Tibial artery (tissue), 4 donors: ENCODE results near the gene CEP120.

Source experiments
- DNase-seq, 2 donors: peaks; one replicate each; pipeline ENCODE4 v3.0.0-alpha.2; 2019
- H3K27ac ChIP-seq, 2 donors: fragments of 200-600 bp; sonication (generic) in 1 of 2; 1 replicate in 1 of 2; 2 replicates in 1 of 2; pipeline ENCODE4 v1.5.1; 2018 to 2019; ENCODE audit warnings: mild to moderate bottlenecking in 1 of 2
- H3K27me3 ChIP-seq, 2 donors: fragments of 200-600 bp; sonication (generic) in 1 of 2; one replicate each; pipeline versions ENCODE4 v1.5.1 to v1.6.0; 2016 to 2019
- H3K36me3 ChIP-seq, 3 donors: fragments of 200-600 bp; sonication (generic) in 2 of 3; one replicate each; pipeline ENCODE4 v1.5.1; 2016 to 2019; ENCODE audit warnings: mild to moderate bottlenecking in 2 of 3
- H3K4me1 ChIP-seq, 4 donors: fragments of 200-600 bp; sonication (generic) in 2 of 4; 1 replicate in 3 of 4; 2 replicates in 1 of 4; pipeline ENCODE4 v1.5.1; 2016 to 2019
- H3K4me3 ChIP-seq, 2 donors: fragments of 200-600 bp; sonication (generic) in 1 of 2; 1 replicate in 1 of 2; 2 replicates in 1 of 2; pipeline ENCODE4 v1.5.1; 2018 to 2019; ENCODE audit warnings: mild to moderate bottlenecking in 2 of 2
- H3K9me3 ChIP-seq, 3 donors: fragments of 200-600 bp; sonication (generic) in 1 of 3; one replicate each; pipeline ENCODE4 v1.5.1; 2016 to 2019
- intact Hi-C: fragments of 100-400 bp; cut with DNase I; formaldehyde crosslinking; loops from one replicate; pipeline ENCODE4 v1.15.0; 2023; ENCODE audit warnings: low total_unique reads
- TF ChIP-seq, protein P1 (sequence below), 2 experiments: fragments of 200-600 bp in 1 of 2; fragments of 450-650 bp in 1 of 2; IDR thresholded peaks; one replicate each; pipeline ENCODE4 v1.5.1; 2017 to 2019; ENCODE audit warnings: antibody characterized with exemption in 2 of 2, mild to moderate bottlenecking in 1 of 2, moderate library complexity in 1 of 2

CEP120 gene

GRCh38 chr5:123450640-123451039, 27.4 kb upstream of the CEP120 start:
- DNase-seq: no peak
- no peak overlapping the region for H3K4me3 ChIP-seq
- intact Hi-C loops: no loop called here
- no peaks in the 10 kb centered on the region for H3K9me3 ChIP-seq
- no peaks in the 10 kb centered on the region for H3K36me3 ChIP-seq
- no peaks in the 10 kb centered on the region for H3K27me3 ChIP-seq
- TF ChIP-seq, protein P1, sequence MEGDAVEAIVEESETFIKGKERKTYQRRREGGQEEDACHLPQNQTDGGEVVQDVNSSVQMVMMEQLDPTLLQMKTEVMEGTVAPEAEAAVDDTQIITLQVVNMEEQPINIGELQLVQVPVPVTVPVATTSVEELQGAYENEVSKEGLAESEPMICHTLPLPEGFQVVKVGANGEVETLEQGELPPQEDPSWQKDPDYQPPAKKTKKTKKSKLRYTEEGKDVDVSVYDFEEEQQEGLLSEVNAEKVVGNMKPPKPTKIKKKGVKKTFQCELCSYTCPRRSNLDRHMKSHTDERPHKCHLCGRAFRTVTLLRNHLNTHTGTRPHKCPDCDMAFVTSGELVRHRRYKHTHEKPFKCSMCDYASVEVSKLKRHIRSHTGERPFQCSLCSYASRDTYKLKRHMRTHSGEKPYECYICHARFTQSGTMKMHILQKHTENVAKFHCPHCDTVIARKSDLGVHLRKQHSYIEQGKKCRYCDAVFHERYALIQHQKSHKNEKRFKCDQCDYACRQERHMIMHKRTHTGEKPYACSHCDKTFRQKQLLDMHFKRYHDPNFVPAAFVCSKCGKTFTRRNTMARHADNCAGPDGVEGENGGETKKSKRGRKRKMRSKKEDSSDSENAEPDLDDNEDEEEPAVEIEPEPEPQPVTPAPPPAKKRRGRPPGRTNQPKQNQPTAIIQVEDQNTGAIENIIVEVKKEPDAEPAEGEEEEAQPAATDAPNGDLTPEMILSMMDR (IDR thresholded peaks at IDR 0.05): no peak
- H3K4me1 ChIP-seq: no peaks in the 10 kb centered on the region
- no peak overlapping the region for H3K27ac ChIP-seq

DNA sequence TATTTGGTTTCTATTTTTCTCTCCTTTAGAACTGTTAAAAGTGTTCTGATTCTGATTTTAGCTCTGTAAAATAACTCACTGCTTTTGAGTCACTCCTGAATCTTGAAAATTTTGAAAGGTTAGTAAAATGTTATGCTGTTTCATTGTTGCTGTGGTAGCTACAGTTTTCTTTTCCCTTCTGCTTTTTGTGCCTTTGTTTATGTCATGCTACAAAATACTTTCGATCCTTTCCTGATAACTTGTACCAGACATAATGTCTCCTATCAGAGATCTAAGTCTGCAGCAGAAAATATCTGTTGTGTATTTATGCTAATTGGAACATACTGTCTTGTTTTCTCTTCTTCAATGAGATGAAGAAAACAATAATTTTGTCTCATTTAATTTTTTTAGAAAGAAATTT, 26.9 kb upstream of the CEP120 start:
- H3K36me3 ChIP-seq: no peaks in the 10 kb centered on the region
- no peak overlapping the region for H3K4me3 ChIP-seq
- TF ChIP-seq, protein P1 (IDR thresholded peaks at IDR 0.05): no peak
- H3K27ac ChIP-seq: no peak overlapping the region
- DNase-seq: no peak
- intact Hi-C loops: no loop called here
- H3K4me1 ChIP-seq: no peaks in the 10 kb centered on the region
- H3K27me3 ChIP-seq: no peaks in the 10 kb centered on the region
- no peaks in the 10 kb centered on the region for H3K9me3 ChIP-seq

- Histone ChIP-seq H3K27ac (no peak overlapping the region), H3K27me3 (no peaks in the 10 kb centered on the region), H3K4me1 (no peaks in the 10 kb centered on the region), H3K9me3 (no peaks in the 10 kb centered on the region), H3K36me3 (no peaks in the 10 kb centered on the region), H3K4me3 (no peak overlapping the region)
- TF ChIP-seq, protein P1 (IDR thresholded peaks at IDR 0.05): no peak
- intact Hi-C loops: no loop called here
- no peak for DNase-seq
Observed at GRCh38 chr5:123449424-123449974, 26.3 kb upstream of the CEP120 start.

- no peaks in the 10 kb centered on the region for H3K4me1 ChIP-seq
- H3K9me3 ChIP-seq: no peaks in the 10 kb centered on the region
- TF ChIP-seq, protein P1 (IDR thresholded peaks at IDR 0.05): no peak
- no peak overlapping the region for H3K4me3 ChIP-seq
- no peaks in the 10 kb centered on the region for H3K27me3 ChIP-seq
- H3K36me3 ChIP-seq: no peaks in the 10 kb centered on the region
- no peak for DNase-seq
- no peak overlapping the region for H3K27ac ChIP-seq
- intact Hi-C loops: no loop called here
Observed at GRCh38 chr5:123448743-123449142, 25.5 kb upstream of the CEP120 start.

DNA sequence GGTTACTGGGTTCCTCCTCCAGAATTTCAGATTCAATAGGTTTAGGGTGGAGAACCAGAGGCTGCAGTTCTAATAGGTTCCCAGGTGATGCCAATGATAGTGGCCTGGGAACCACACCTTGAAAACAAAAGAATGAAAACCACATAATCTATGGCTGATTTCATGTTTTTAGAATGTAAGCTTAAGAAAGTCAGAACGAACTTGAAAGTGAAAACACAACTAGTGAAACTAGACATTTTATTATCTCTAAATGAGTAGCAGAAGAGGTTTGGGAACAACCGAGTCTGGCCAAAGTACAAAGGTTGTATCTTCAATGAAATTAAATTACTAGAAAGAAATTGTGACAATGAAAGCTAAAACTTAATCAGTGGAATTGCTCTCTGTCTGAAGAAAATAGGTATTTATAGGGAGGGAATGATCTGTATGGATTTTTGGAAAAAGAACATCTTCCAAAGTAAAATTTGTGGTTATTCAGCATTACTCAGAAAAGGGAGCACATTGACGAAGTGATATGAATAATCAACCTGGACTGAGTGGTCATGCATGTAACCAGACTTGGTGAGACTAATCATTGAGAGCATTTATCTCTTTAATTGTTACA, 24.9 kb upstream of the CEP120 start:
- intact Hi-C loops: no loop called here

More for the DNA sequence above, 24.9 kb upstream of the CEP120 start:
- DNase-seq: no peak
- Histone ChIP-seq H3K9me3 (no peaks in the 10 kb centered on the region), H3K4me1 (no peaks in the 10 kb centered on the region), H3K36me3 (no peaks in the 10 kb centered on the region), H3K4me3 (no peak overlapping the region), H3K27ac (no peak overlapping the region), H3K27me3 (no peaks in the 10 kb centered on the region)
- TF ChIP-seq, protein P1 (IDR thresholded peaks at IDR 0.05): no peak
